H9 (cell line): ENCODE measurements around the gene ARHGAP15. TPM values are rescaled to one million over a fixed set of nuclear protein-coding genes. Genes with fewer than 3 reads are reported as not detected.

Experiments used
- DNase-seq: peaks from one replicate; pipeline ENCODE4 v3.0.0-alpha.2; 2017
- H2AFZ ChIP-seq: one replicate; pipeline ENCODE4 v1.6.1; 2013; ENCODE audit warnings: mild to moderate bottlenecking, low read length, control low read depth, moderate library complexity
- H2AK5ac ChIP-seq: 2 replicates; pipeline ENCODE4 v1.6.1; 2013; ENCODE audit warnings: low read length, control low read depth, mixed read lengths; ENCODE audit not compliant: insufficient read length
- H2BK120ac ChIP-seq: one replicate; pipeline ENCODE4 v1.6.1; 2013; ENCODE audit warnings: low read depth, mild to moderate bottlenecking, low read length, control low read depth, inconsistent platforms; ENCODE audit not compliant: poor library complexity, severe bottlenecking
- H2BK12ac ChIP-seq: 2 replicates; pipeline ENCODE4 v1.6.1; 2013; ENCODE audit warnings: low read length, control low read depth, mixed read lengths, low read depth; ENCODE audit not compliant: insufficient read length
- H2BK15ac ChIP-seq: 2 replicates; pipeline ENCODE4 v1.6.1; 2013; ENCODE audit warnings: low read depth, low read length, control low read depth
- H2BK20ac ChIP-seq: one replicate; pipeline ENCODE4 v1.6.1; 2013; ENCODE audit warnings: low read depth, mild to moderate bottlenecking, low read length, control low read depth, inconsistent platforms; ENCODE audit not compliant: poor library complexity, severe bottlenecking
- H2BK5ac ChIP-seq: 2 replicates; pipeline ENCODE4 v1.6.1; 2013; ENCODE audit warnings: low read length, control low read depth, mixed read lengths; ENCODE audit not compliant: insufficient read length
- H3K14ac ChIP-seq: 2 replicates; pipeline ENCODE4 v1.6.1; 2013; ENCODE audit warnings: low read length, control low read depth; ENCODE audit not compliant: insufficient read depth
- H3K18ac ChIP-seq: 2 replicates; pipeline ENCODE4 v1.6.1; 2013; ENCODE audit warnings: low read depth, mild to moderate bottlenecking, mixed read lengths, low read length, control low read depth; ENCODE audit not compliant: insufficient read length
- H3K23ac ChIP-seq: 2 replicates; pipeline ENCODE4 v1.6.1; 2013; ENCODE audit warnings: low read length, control low read depth, mixed read lengths, low read depth; ENCODE audit not compliant: insufficient read length
- H3K23me2 ChIP-seq: 2 replicates; pipeline ENCODE4 v1.6.1; 2013; ENCODE audit warnings: low read depth, mild to moderate bottlenecking, mixed read lengths, low read length, control low read depth; ENCODE audit not compliant: insufficient read length, poor library complexity, severe bottlenecking
- H3K27ac ChIP-seq: 2 replicates; pipeline ENCODE4 v1.5.1; 2013; ENCODE audit warnings: low read length, control low read depth, mixed read lengths, low read depth; ENCODE audit not compliant: insufficient read length
- H3K27me3 ChIP-seq: 2 replicates; pipeline ENCODE4 v1.6.1; 2013; ENCODE audit warnings: low read length, control low read depth, inconsistent platforms; ENCODE audit not compliant: insufficient read depth
- H3K4ac ChIP-seq: 2 replicates; pipeline ENCODE4 v1.6.1; 2013; ENCODE audit warnings: low read depth, mild to moderate bottlenecking, control low read depth, inconsistent platforms, low read length, moderate library complexity
- H3K4me1 ChIP-seq: 2 replicates; pipeline ENCODE4 v1.6.1; 2013; ENCODE audit warnings: low read length, control low read depth, inconsistent platforms; ENCODE audit not compliant: insufficient read depth
- H3K4me2 ChIP-seq: 2 replicates; pipeline ENCODE4 v1.6.1; 2013; ENCODE audit warnings: low read length, control low read depth, mixed read lengths; ENCODE audit not compliant: insufficient read length, insufficient read depth
- H3K56ac ChIP-seq: 2 replicates; pipeline ENCODE4 v1.6.1; 2013; ENCODE audit warnings: low read depth, mild to moderate bottlenecking, mixed read lengths, low read length, control low read depth; ENCODE audit not compliant: insufficient read length
- H3K79me1 ChIP-seq: 2 replicates; pipeline ENCODE4 v1.6.1; 2013; ENCODE audit warnings: low read depth, mild to moderate bottlenecking, moderate library complexity, low read length, control low read depth, inconsistent platforms; ENCODE audit not compliant: insufficient read depth, poor library complexity, severe bottlenecking
- H3K79me2 ChIP-seq: 2 replicates; pipeline ENCODE4 v1.6.1; 2013; ENCODE audit warnings: low read length, control low read depth, inconsistent platforms; ENCODE audit not compliant: insufficient read depth
- H3K9ac ChIP-seq: 2 replicates; pipeline ENCODE4 v1.6.1; 2013; ENCODE audit warnings: low read length, control low read depth, mixed read lengths; ENCODE audit not compliant: insufficient read length; ENCODE audit errors: extremely low read depth
- H3K9me3 ChIP-seq: one replicate; pipeline ENCODE4 v1.6.1; 2013; ENCODE audit warnings: low read depth, low read length, inconsistent platforms; ENCODE audit not compliant: control insufficient read depth
- H3T11ph ChIP-seq: one replicate; pipeline ENCODE4 v1.6.1; 2013; ENCODE audit warnings: mild to moderate bottlenecking, low read length, control low read depth, inconsistent platforms
- H4K20me1 ChIP-seq: one replicate; pipeline ENCODE4 v1.6.1; 2013; ENCODE audit not compliant: control insufficient read depth, insufficient read length, insufficient read depth
- H4K5ac ChIP-seq: 2 replicates; pipeline ENCODE4 v1.6.1; 2013; ENCODE audit warnings: low read depth, mild to moderate bottlenecking, mixed read lengths, low read length, control low read depth; ENCODE audit not compliant: insufficient read length
- H4K8ac ChIP-seq: replicated peaks from 2 replicates; pipeline ENCODE4 v1.6.1; 2013; ENCODE audit warnings: low read length, control low read depth, mixed read lengths, low read depth; ENCODE audit not compliant: insufficient read length
- H4K91ac ChIP-seq: 2 replicates; pipeline ENCODE4 v1.6.1; 2013; ENCODE audit warnings: low read depth, mild to moderate bottlenecking, moderate library complexity, mixed read lengths, low read length, control low read depth; ENCODE audit not compliant: insufficient read length
- H3K27ac Mint-ChIP-seq, 3 experiments: 2 replicates in 2 of 3; 3 replicates in 1 of 3; pipeline ENCODE4 v1.8.0; 2020 to 2021; ENCODE audit warnings: mixed read lengths in 3 of 3, mild to moderate bottlenecking in 1 of 3, moderate library complexity in 1 of 3
- H3K27me3 Mint-ChIP-seq: 2 replicates; pipeline ENCODE4 v1.8.0; 2021; ENCODE audit warnings: low read depth, mild to moderate bottlenecking, moderate library complexity, mixed read lengths
- H3K36me3 Mint-ChIP-seq, 3 experiments: 2 replicates in 2 of 3; 3 replicates in 1 of 3; pipeline ENCODE4 v1.8.0; 2020 to 2021; ENCODE audit warnings: low read depth in 3 of 3, mixed read lengths in 3 of 3; ENCODE audit not compliant: insufficient read depth in 1 of 3
- H3K4me1 Mint-ChIP-seq, 2 experiments: 2 replicates each; pipeline ENCODE4 v1.8.0; 2020; ENCODE audit warnings: mixed read lengths in 2 of 2
- H3K4me3 Mint-ChIP-seq, 2 experiments: 2 replicates in 1 of 2; 3 replicates in 1 of 2; pipeline ENCODE4 v1.8.0; 2020 to 2021; ENCODE audit warnings: mild to moderate bottlenecking in 2 of 2, mixed read lengths in 2 of 2, moderate library complexity in 1 of 2
- H3K9me3 Mint-ChIP-seq, 2 experiments: 2 replicates in 1 of 2; 3 replicates in 1 of 2; pipeline ENCODE4 v1.8.0; 2020; ENCODE audit warnings: mild to moderate bottlenecking in 2 of 2, mixed read lengths in 2 of 2, moderate library complexity in 1 of 2
- CTCF ChIP-seq: fragments of 200-600 bp; sonication (generic); conservative IDR thresholded peaks from 3 replicates; pipeline ENCODE4 v1.8.0; 2021; ENCODE audit warnings: antibody characterized with exemption, mild to moderate bottlenecking
- WGBS: extraction: QIAGEN DNeasy Blood & Tissue Kit; methylation state at CpG from one replicate; pipeline ENCODE4 v1.1.7; 2013; ENCODE audit warnings: missing lambda C conversion rate, low lambda C conversion rate, mixed read lengths; ENCODE audit not compliant: insufficient read length; ENCODE audit errors: extremely low coverage; 5-methylcytosine and 5-hydroxymethylcytosine counted together
- total RNA-seq: library from RNA; stranded (reverse); gene quantifications from 2 replicates; pipeline ENCODE4 v1.2.1, GENCODE V29; 2021

Gene ARHGAP15
- total RNA-seq, 1 experiment from 2014 or later = not detected

DNA sequence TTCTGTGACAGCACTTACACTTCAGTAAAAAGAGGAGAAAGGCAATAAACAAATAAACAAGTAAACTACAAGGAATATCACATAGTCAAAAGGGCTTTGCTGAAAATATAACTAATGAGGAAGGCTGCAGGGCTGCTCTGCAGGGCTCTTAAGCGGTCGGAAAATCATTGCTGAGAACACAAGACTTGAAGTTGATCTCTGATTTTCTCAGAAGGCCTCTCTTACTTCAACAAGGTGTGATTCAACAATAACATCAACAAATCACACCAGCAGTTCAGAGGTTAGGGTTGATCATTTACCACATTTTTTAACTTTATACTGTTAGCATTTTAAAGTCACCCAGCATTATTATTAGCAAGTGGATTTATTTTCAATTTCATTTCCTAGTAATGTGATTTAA lies 215.6 kb downstream of the ARHGAP15 start:
- Histone ChIP-seq H4K5ac (no peak overlapping the region), H3K27ac (no peak overlapping the region)
- no CpG with 5 or more reads among the region's 2 CpGs for WGBS

More for the DNA sequence above, 215.6 kb downstream of the ARHGAP15 start:
- H3K18ac ChIP-seq = no peak overlapping the region
- no peaks in the 10 kb centered on the region for H3K79me1 ChIP-seq
- Mint-ChIP-seq H3K4me1 (peaks cover 56 to 68% of the 10 kb centered on the region in 2 experiments), H3K27me3 (no peaks in the 10 kb centered on the region), H3K27ac (peak overlapping the region in 1 of 3 experiments; percentile 18; a peak in 2 of 7 replicates), H3K4me3 (no peak overlapping the region), H3K36me3 (no peaks in the 10 kb centered on the region), H3K9me3 (no peaks in the 10 kb centered on the region)
- no peak overlapping the region for H2BK12ac ChIP-seq
- H2BK20ac ChIP-seq = no peak overlapping the region
- H3T11ph ChIP-seq = no peak overlapping the region
- no peaks in the 10 kb centered on the region for H3K9me3 ChIP-seq
- no peak overlapping the region for H3K14ac ChIP-seq
- no peak overlapping the region for H3K4me2 ChIP-seq
- H3K79me2 ChIP-seq = no peaks in the 10 kb centered on the region
- H2AFZ ChIP-seq = no peak overlapping the region
- DNase-seq = no peak
- H3K23ac ChIP-seq = no peak overlapping the region
- no peak overlapping the region for H3K9ac ChIP-seq
- no peaks in the 10 kb centered on the region for H3K23me2 ChIP-seq
- peaks cover 6% of the 10 kb centered on the region for H3K4me1 ChIP-seq
- no peak overlapping the region for H3K56ac ChIP-seq
- no peak overlapping the region for H2AK5ac ChIP-seq
- H3K4ac ChIP-seq = no peak overlapping the region
- no peak for TF ChIP-seq CTCF
- no peak overlapping the region for H2BK120ac ChIP-seq
- H4K20me1 ChIP-seq = no peaks in the 10 kb centered on the region
- no peak overlapping the region for H4K91ac ChIP-seq
- no peak overlapping the region for H4K8ac ChIP-seq
- H2BK15ac ChIP-seq = no peak overlapping the region
- no peak overlapping the region for H2BK5ac ChIP-seq
- no peaks in the 10 kb centered on the region for H3K27me3 ChIP-seq
